Chondrocyte (in vitro differentiated cells): Measurements from ENCODE around the gene CCDC40. TPM values are rescaled to one million over a fixed set of nuclear protein-coding genes. Genes with fewer than 3 reads are reported as not detected.

Experiments
- DNase-seq: peaks from one replicate; pipeline ENCODE4 v3.0.0; 2021; ENCODE audit warnings: mixed read lengths, low spot score
- H3K27ac Mint-ChIP-seq: one replicate; pipeline ENCODE4 v1.8.0; 2021; ENCODE audit warnings: mild to moderate bottlenecking, moderate library complexity, mixed read lengths; ENCODE audit not compliant: unreplicated experiment
- H3K27me3 Mint-ChIP-seq: 2 replicates; pipeline ENCODE4 v1.8.0; 2021; ENCODE audit warnings: low read depth, mixed read lengths
- H3K36me3 Mint-ChIP-seq: 2 replicates; pipeline ENCODE4 v1.8.0; 2021; ENCODE audit warnings: low read depth, mixed read lengths
- H3K4me1 Mint-ChIP-seq: 2 replicates; pipeline ENCODE4 v1.8.0; 2021; ENCODE audit warnings: low read depth, mild to moderate bottlenecking, mixed read lengths
- H3K4me3 Mint-ChIP-seq: one replicate; pipeline ENCODE4 v1.8.0; 2021; ENCODE audit warnings: mild to moderate bottlenecking, moderate library complexity, mixed read lengths; ENCODE audit not compliant: unreplicated experiment
- H3K9me3 Mint-ChIP-seq: 2 replicates; pipeline ENCODE4 v1.8.0; 2021; ENCODE audit warnings: low read depth, mixed read lengths
- total RNA-seq: library from RNA; stranded (reverse); gene quantifications from 3 replicates; pipeline ENCODE4 v1.2.1, GENCODE V29; 2021
- TF ChIP-seq, protein P1 (sequence below): fragments of 200-600 bp; sonication (generic); IDR thresholded peaks from 2 replicates; pipeline ENCODE4 v1.5.0; 2021; ENCODE audit warnings: antibody characterized with exemption, mild to moderate bottlenecking, moderate library complexity

CCDC40 gene
- total RNA-seq, 1 donor from 2014 or later, result 5.8 TPM

GRCh38 chr17:80106176-80106575 lies 69.7 kb downstream of the CCDC40 start:
- Mint-ChIP-seq H3K36me3 (no peaks in the 10 kb centered on the region), H3K27ac (no peak overlapping the region), H3K9me3 (no peaks in the 10 kb centered on the region), H3K27me3 (no peaks in the 10 kb centered on the region), H3K4me1 (peaks cover 10% of the 10 kb centered on the region), H3K4me3 (no peak overlapping the region)
- TF ChIP-seq, protein P1, sequence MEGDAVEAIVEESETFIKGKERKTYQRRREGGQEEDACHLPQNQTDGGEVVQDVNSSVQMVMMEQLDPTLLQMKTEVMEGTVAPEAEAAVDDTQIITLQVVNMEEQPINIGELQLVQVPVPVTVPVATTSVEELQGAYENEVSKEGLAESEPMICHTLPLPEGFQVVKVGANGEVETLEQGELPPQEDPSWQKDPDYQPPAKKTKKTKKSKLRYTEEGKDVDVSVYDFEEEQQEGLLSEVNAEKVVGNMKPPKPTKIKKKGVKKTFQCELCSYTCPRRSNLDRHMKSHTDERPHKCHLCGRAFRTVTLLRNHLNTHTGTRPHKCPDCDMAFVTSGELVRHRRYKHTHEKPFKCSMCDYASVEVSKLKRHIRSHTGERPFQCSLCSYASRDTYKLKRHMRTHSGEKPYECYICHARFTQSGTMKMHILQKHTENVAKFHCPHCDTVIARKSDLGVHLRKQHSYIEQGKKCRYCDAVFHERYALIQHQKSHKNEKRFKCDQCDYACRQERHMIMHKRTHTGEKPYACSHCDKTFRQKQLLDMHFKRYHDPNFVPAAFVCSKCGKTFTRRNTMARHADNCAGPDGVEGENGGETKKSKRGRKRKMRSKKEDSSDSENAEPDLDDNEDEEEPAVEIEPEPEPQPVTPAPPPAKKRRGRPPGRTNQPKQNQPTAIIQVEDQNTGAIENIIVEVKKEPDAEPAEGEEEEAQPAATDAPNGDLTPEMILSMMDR, result no peak
- DNase-seq, result peak; percentile 52

DNA sequence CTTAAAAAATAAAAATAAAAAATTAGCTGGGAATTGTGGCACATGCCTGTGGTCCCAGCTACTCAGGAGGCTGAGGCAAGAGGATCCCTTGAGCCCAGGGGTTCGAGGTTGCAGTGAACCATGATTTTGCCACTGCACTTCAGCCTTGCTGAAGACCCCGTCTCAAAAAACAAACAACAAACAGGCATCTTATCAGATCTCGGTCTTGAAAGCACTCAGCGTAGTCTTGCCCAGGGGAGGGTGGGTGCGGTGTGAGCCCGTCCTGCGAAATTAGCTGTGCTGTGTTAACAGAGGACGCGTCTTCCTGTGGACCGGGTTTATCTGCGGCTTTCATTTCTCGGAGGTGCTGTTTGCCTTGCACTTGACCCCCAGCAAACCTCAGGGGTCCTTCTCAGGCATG lies 70.3 kb downstream of the CCDC40 start:
- peak; percentile 33 for DNase-seq
- TF ChIP-seq, protein P1, result no peak
- H3K9me3 Mint-ChIP-seq, result no peaks in the 10 kb centered on the region
- no peak overlapping the region for H3K27ac Mint-ChIP-seq
- H3K36me3 Mint-ChIP-seq, result no peaks in the 10 kb centered on the region
- H3K27me3 Mint-ChIP-seq, result no peaks in the 10 kb centered on the region
- H3K4me1 Mint-ChIP-seq, result peaks cover 10% of the 10 kb centered on the region
- no peak overlapping the region for H3K4me3 Mint-ChIP-seq

GRCh38 chr17:80107231-80108021 lies 71.0 kb downstream of the CCDC40 start:
- Mint-ChIP-seq H3K27ac (no peak overlapping the region), H3K4me3 (no peak overlapping the region), H3K4me1 (peaks cover 4% of the 10 kb centered on the region), H3K9me3 (no peaks in the 10 kb centered on the region), H3K36me3 (no peaks in the 10 kb centered on the region), H3K27me3 (no peaks in the 10 kb centered on the region)
- peak; percentile 92 for DNase-seq
- TF ChIP-seq, protein P1, result no peak

GRCh38 chr17:80108036-80108971 lies 71.9 kb downstream of the CCDC40 start:
- TF ChIP-seq, protein P1, result no peak
- H3K9me3 Mint-ChIP-seq, result no peaks in the 10 kb centered on the region
- peak; percentile 82 for DNase-seq
- no peaks in the 10 kb centered on the region for H3K27me3 Mint-ChIP-seq
- no peak overlapping the region for H3K4me3 Mint-ChIP-seq
- H3K27ac Mint-ChIP-seq, result no peak overlapping the region
- no peaks in the 10 kb centered on the region for H3K36me3 Mint-ChIP-seq
- H3K4me1 Mint-ChIP-seq, result no peaks in the 10 kb centered on the region

DNA sequence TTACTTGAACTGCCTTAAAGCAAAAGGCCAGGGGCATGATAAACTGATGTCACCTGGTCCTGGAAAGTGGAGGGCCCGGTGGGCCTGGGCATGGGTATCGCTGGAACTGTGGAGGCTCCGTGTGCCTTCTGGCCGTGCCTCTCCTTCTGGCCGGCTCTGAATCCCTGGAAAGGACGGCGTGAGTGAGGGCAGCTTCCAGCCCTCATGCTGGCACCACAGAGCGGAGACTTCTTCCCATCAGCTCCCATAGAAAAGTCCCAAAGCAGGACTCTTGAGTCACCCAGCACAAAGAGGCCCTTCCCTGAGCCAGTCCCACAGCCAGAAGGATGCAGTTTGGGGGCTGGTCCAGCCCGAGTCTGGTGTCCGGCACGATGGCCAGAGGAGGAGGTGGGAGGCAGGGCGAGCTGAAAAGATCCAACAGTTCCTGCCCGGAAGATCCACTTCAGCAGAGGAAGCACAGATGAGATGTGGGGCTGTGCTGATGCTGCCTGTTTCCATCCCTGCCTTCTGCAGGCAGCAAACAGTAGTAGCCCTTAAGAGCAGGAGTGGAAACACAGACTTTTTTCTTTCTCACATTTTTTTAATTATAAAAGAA lies 72.7 kb downstream of the CCDC40 start:
- Mint-ChIP-seq H3K4me3 (no peak overlapping the region), H3K27ac (no peak overlapping the region), H3K27me3 (no peaks in the 10 kb centered on the region), H3K36me3 (no peaks in the 10 kb centered on the region), H3K4me1 (no peaks in the 10 kb centered on the region), H3K9me3 (no peaks in the 10 kb centered on the region)
- TF ChIP-seq, protein P1, result no peak
- DNase-seq, result peak; percentile 28
